ENCODE measurements around the gene BCORL1.

Gene BCORL1

DNA sequence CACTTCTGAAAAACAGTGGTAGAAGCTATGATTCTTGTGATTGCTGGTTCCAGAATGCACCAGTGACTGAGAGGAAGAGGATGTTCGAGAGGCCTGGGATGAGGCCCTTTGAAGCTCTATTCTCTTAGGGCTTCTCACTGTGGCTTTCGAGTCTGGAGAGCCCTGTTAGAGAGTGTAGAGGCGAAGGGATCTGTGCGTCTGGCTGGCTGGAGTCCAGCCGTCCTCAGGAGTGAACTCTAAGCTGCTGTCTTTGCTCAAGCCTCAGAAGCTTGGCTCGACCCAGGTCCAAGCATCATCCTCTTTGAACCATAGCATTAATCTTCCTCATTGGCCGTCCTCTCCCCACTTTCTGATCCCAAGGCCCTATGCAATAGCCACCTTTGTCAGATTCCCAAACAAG lies 76.2 kb downstream of the BCORL1 start:
- peak in 1 of 14 donors; percentile 22 for DNase-seq

DNA sequence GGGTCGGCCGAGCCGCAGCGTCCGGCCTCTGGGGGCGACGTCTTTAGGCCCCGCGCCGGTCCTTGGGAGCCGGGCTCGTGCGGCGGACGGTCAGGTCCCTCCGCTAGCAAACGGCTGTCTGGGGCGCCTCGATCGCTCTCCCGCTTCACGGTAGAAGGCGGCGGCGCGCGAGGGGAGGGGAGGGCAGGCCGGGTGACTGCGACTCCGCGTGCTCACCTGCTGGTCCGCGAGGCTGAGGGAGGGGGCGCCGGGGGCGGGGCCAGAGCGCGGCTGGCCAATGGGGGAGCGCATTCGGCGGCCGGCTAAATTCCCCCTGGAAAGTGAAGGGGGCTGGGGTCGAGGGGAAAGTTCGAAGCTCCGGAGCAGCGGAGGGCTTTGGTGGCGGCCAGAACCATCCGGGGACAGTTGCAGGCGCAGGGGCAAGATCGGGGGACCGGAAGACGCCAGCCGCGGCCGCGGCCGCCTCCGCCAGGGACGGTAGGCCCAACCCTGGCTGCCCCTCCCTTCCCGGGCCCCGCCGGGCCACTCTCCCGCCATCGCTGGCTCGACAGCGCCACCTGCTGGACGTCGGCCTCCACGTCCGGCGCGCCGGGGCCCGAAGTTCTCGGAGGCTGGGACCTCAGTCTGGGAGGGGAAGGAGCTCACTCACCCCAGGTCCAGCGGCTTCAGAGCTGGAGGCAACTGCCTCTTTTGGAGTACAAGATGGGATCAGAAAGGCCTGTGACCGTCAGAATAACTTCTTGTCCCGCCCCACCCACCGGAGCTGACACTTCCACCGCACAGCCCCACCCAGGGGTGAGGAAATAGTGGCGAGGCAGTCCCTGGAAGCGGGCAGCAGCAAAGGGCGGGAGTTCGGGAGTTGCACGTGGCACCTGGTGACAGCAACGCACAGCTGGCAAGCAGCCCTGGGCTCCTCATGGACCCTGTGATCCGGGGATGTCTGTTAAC lies 78.0 kb downstream of the BCORL1 start:
- peak; percentile 2 to 85 (median 60) for DNase-seq

GRCh38 chrX:130066975-130067615 lies 84.7 kb downstream of the BCORL1 start:
- no peak for DNase-seq

DNA sequence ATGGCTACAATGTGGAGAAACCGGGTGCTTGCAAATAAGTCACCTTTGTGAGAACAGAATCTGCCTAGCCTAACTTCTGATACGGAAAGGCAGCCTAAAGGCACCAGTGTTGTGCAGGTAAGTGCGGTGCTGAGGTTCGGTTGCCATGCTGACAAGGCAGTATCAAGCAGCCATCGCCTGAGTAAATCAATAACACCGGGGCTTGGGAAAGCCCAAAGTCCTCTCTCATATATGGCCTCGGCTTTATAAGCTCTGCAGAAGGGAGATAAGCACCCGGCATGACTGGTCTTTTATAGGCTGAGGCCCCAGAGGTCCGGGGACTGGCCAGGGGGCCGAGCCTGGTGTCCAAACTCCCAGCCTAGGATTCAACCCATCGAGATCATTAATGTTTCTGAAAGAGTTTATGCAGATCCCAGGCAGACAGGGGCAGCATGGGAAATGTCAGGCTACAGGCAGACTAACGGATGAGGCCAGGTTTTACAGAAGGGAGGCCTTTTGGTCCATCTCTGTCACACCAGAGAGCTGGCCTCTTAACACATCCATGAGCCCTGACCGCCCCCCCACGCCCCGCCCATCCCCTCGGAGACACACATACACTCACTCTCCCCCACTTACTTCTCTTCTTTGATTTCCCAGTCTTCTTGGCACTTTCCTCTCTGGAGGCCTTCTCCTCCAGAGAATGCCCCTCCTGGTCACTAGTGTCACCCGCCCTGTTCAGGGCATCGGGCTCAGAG lies 89.3 kb downstream of the BCORL1 start:
- no peak for DNase-seq

DNA sequence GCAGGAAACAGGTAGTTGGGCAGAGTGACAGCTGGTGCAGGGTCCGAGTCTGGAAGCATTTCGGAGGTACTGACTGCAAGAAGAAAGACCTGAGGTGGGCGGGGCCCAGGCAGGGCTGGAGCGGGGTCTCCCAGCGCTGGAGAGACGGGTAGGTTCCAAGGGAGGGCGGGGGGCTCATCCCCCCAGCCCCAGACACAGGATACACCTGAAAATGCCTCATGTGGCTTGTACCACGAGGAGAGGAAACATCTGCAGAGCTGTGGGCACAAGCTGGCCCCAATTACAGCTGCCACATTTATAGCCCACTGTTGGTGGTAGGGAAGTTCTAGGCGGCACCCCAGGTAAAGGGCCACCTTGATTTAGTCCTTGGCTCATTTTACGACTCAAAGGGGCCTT lies 89.9 kb downstream of the BCORL1 start:
- DNase-seq = no peak

DNA sequence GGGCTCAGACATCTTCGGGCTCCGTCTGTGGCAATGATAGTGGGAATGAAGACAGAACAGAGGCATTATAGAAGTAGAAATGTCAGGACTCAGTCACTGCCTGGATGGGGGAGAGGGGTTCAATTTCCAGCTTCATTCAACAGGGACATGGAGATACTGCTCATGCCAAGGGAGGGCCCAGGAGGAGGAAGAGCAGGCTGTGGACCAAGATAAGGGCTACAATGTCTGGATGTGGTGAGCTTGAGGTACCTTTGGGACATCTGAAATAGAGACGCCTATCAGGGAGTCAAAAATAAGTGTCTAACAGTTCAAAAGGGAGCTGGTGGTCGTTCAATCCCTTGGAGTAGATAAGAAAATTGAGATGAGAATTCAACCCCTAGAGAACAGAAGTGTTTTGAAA lies 93.3 kb downstream of the BCORL1 start:
- DNase-seq = no peak

GRCh38 chrX:130079824-130080406 lies 97.5 kb downstream of the BCORL1 start:
- DNase-seq = peak in 11 of 14 donors; percentile 1 to 44 (median 15)

- DNase-seq = peak in 1 of 14 donors; percentile 0
Measured at GRCh38 chrX:130080791-130081367, 98.4 kb downstream of the BCORL1 start.

DNA sequence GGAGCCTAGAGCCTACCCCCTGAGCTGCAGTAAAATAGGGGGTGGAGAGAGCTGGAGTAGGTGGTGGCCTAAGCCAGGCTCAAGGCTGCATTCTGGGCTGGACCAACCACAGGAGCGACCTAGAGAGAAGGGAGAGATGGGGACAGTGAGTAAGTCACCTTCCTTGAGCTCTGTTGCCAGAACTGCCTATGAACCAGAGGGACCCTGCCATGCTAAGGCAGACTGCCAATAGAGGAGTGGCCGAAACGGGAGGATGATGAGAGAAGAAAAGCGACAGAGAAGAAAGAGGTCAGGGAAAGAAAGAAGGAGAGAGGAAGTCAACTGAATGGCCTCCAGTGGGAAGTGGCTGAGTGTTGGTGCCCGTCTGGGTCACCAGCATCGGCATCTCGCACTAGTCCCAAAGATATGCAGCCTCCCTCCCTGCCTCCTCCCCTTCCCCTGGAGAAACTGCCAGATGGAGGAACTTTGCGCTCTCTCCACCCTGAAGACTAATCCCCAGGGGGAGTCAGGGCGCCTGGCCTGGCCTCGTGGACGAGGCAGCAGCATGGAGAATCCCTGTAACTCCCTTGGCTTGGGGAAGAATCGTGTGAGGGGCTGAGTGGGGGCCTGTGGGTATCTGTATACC lies 99.1 kb downstream of the BCORL1 start:
- DNase-seq = no peak

- DNase-seq = peak in 1 of 14 donors; percentile 31
Measured at GRCh38 chrX:130082244-130083106, 100.0 kb downstream of the BCORL1 start.

- DNase-seq = no peak
Measured at GRCh38 chrX:130083107-130083490, 100.7 kb downstream of the BCORL1 start.

DNA sequence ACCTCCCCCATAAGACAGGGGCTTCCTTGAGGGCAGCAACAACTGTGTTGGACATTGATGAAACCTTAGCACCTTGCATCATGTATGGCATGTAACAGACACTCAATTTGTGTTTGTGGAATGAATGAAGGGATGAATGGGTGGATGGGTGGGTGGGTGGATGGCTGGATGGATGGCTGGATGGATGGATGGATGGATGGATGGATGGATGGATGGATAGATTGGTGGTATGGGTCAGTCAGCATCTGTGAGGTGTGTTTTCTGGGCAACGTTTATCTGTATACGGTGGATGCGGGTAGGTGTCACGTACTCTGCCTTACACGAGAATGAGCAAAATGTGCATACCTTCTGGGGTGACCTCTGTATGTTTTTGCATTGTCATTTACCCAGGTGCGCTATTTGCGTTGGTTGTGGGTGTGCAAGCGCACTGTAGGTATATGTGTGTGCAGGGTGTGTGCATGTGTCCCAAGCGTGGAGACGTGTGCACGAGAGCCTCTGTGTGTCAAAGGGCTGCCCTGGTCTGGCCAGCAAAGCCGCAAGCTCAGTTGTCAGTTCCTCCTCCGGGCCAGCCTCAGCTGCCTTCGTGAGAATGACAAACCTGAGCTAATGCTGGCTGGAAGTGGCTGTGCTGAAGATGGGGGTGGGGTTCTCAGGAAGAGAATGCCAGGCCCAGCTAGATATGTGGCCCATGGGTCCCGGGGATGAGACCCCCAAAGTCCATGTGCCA lies 101.4 kb downstream of the BCORL1 start:
- DNase-seq = no peak

DNA sequence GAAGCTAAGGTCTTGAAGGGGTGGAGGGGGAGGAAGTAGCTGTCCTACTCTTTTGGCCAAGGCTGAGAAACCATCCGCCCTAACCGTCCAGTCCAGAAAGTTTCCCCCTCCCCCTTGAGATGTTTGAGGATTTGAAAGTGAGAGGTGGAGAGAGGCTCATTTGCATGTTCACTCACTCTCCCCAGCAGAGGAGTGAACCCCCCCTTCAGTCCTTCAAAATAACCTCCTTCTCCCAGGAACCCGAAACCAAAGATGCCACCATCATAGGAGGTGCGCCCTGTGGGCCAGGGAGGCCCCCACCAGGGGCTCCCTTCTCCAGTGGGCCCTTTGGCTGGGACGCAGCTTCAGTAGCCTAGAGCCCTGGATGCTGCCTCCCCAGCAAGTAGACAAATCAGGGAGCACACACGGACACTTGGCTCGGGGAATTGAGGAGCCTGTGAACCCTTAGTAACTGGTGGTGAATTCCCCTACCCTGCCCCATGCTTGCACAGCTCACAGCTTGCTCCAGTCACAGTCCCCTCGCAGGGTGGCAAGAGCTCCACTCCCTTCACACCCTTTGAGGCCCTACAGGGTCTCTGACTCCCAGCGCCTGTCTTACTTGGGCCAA lies 102.3 kb downstream of the BCORL1 start:
- no peak for DNase-seq

DNA sequence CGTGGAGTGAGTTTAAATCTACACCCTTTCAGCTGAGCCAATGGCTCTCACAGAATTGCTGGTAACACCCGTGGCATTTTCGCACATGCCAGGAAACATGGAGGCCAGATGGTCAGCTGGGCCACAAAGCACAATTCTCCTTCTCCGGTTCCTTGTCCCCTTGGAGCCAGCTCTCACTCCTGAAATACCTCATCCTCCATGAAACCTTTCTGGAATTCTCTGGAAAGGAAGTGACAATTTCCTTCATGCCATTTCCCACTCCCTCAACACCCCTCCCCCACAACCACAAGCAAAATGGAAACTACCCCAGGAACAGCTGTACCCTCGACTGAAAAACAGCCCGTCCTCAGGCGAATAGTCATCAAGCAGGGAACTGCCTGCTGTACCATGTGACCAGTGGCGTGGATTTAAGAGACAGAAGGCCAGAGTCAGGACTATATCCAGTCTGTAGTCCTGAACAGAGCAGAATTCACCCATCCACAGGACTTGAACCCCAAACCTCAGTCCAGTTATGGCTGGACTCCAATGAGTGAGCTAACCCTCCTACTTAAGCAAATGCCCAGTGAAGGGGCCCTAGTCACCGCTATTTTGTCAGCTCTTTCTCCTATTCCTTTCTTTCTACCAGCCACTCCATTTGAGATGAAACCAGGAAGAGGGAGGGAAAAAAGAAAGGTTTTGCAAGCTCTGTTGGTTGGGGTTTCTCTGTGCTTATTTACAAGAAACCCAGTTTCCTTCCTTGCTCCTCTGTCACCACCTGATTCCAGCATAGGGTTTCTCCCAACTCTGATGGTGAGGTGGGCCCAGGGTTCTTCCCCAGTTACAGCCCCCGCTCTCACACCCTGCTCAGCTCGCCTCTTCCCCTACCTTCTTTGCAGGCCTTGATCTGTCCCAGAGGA lies 103.4 kb downstream of the BCORL1 start:
- DNase-seq = no peak

DNA sequence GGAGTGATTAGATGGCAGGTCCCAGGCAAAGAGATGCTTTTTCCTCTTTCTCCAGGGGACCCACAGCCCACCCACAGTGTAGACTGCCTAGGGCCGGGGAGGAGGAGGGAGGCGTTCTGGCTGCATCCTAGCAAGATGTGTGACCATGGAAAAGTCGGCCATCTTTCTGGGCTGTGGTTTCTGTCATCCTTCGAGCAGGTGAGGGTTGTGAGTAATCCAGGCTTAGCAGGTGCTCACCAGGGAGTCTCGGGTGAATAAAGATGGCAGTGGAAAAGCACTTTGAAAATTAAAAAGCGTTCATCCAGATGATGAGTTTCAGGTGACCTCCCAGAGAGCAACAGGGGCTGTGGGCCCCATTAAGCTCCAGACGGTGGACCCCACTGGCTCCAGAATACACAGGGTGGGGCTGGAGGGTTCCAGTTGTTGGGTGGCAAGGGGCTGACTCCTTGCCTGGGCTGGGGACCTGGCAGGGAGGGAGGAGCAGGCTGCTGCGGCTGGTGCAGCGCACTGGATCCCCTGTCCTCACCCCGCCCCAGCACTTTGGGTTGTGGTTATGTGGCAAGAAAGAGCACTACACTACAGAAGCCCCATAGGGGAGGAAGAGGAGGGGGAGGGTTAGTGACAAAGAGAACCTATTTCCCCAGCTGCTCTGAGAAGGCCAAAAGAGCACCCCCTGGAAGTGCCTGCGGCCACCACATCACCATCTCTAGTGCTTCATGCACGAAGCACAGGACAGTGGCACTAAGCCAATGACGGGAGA lies 104.2 kb downstream of the BCORL1 start:
- DNase-seq = no peak

GRCh38 chrX:130090364-130090763 lies 107.9 kb downstream of the BCORL1 start:
- no peak for DNase-seq

DNA sequence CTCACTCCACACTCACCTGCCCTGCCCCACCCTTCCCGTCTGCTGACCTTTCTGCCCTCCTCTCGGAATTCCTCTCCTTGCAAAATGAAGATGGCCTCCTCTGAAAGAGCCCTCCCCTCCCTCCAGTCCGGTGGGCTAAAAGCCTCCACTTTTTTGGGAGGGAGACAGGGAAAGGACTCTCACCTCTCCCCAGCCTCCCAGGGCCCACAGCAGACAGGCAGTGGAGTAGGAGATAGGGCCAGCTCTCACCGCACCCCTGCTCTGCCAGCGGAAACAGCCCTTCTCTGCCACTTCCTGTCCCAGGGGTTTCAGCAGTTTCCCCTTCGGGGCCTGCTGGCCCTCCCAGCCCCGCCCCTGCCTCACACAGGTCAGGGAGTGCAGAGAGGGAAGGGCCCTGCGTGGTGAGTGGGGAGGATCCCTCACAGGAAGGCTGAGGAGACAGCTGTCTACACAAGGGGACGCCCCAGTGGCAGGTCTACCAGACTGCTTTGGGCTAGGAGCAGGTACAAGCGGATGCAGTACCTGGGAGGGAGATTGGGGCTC lies 109.6 kb downstream of the BCORL1 start:
- peak in 1 of 14 donors; percentile 12 for DNase-seq

All from C1 segment of cervical spinal cord (tissue), 14 donors.